ENCODE data around the gene FBXL17.

- TF ChIP-seq CTCF (IDR thresholded peaks at IDR 0.05; ENCODE audit: insufficient read depth, low read length, poor library complexity, severe bottlenecking) (no peak), EZH2phosphoT487 (conservative IDR thresholded peaks at IDR 0.05; ENCODE audit: low read length) (no peak)
Measured at GRCh38 chr5:107975568-107975967, 406.3 kb downstream of the FBXL17 start.

Data from SU-DHL-6 (cell line).